Small intestine (tissue), 7 donors: ENCODE measurements around the gene ACSF3. TPM values are rescaled to one million over a fixed set of nuclear protein-coding genes. Genes with fewer than 3 reads are reported as not detected.
"Not testable (repeated sequence)": the region's sequence is repeated elsewhere in the genome, so short reads cannot be mapped to it uniquely, and the experiment has no call there.

ENCODE experiments used
- DNase-seq, 2 donors: peaks; one replicate each; pipeline versions ENCODE4 v3.0.0 to v3.0.0-alpha.2; 2013
- FAIRE-seq: peaks from 2 replicates; lab custom pipeline; 2012; peaks lifted over from hg19 to GRCh38; lab: Jason Lieb, UNC
- H3K27ac ChIP-seq, 3 donors: one replicate each; pipeline ENCODE4 v1.5.1; 2013; ENCODE audit warnings: low read length in 2 of 3, mild to moderate bottlenecking in 2 of 3, control low read depth in 1 of 3, inconsistent platforms in 1 of 3, low read depth in 1 of 3, moderate library complexity in 1 of 3
- H3K27me3 ChIP-seq, 3 donors: one replicate each; pipeline ENCODE4 v1.6.1; 2013; ENCODE audit warnings: low read length in 3 of 3, inconsistent platforms in 1 of 3; ENCODE audit not compliant: control insufficient read depth in 3 of 3, insufficient read depth in 3 of 3
- H3K36me3 ChIP-seq, 3 donors: one replicate each; pipeline ENCODE4 v1.6.1; 2013; ENCODE audit warnings: low read length in 3 of 3, inconsistent platforms in 1 of 3, low read depth in 1 of 3, mild to moderate bottlenecking in 1 of 3, moderate library complexity in 1 of 3; ENCODE audit not compliant: control insufficient read depth in 3 of 3, insufficient read depth in 2 of 3
- H3K4me1 ChIP-seq, 3 donors: one replicate each; pipeline ENCODE4 v1.6.1; 2013; ENCODE audit warnings: low read length in 2 of 3, inconsistent platforms in 1 of 3, low read depth in 1 of 3, mild to moderate bottlenecking in 1 of 3, moderate library complexity in 1 of 3; ENCODE audit not compliant: control insufficient read depth in 3 of 3, insufficient read depth in 2 of 3
- H3K4me3 ChIP-seq, 3 donors: one replicate each; pipeline ENCODE4 v1.5.1; 2013; ENCODE audit warnings: low read length in 3 of 3, control low read depth in 1 of 3, inconsistent platforms in 1 of 3, low read depth in 1 of 3, mild to moderate bottlenecking in 1 of 3, moderate library complexity in 1 of 3
- H3K9me3 ChIP-seq, 2 donors: one replicate each; pipeline ENCODE4 v1.6.1; 2013; ENCODE audit warnings: low read depth in 1 of 2, low read length in 1 of 2; ENCODE audit not compliant: control insufficient read depth in 2 of 2, insufficient read depth in 1 of 2
- WGBS, 3 donors: extraction: QIAGEN DNeasy Blood & Tissue Kit; methylation state at CpG; one replicate each; pipeline ENCODE4 v1.1.7; 2013; 5-methylcytosine and 5-hydroxymethylcytosine counted together
- polyA plus RNA-seq, 4 donors: library from polyadenylated mRNA; stranded (reverse) in 3 of 4; unstranded in 1 of 4; fragments of 200-250 nt in 3 of 4; fragments of 120-200 nt in 1 of 4; gene quantifications; one replicate each; pipeline versions ENCODE4 v1.2.1 to v1.2.3, GENCODE V29; 2013
- donor health status: healthy with polysubstance abuse.
- donor health status: control.
- donor health status: control.
- donor health status: Bipolar disorder and iron deficiency.
- donor health status: healthy.

Gene ACSF3
- polyA plus RNA-seq, 4 donors: 35.3 to 93.7 (median 58.7) TPM

DNA sequence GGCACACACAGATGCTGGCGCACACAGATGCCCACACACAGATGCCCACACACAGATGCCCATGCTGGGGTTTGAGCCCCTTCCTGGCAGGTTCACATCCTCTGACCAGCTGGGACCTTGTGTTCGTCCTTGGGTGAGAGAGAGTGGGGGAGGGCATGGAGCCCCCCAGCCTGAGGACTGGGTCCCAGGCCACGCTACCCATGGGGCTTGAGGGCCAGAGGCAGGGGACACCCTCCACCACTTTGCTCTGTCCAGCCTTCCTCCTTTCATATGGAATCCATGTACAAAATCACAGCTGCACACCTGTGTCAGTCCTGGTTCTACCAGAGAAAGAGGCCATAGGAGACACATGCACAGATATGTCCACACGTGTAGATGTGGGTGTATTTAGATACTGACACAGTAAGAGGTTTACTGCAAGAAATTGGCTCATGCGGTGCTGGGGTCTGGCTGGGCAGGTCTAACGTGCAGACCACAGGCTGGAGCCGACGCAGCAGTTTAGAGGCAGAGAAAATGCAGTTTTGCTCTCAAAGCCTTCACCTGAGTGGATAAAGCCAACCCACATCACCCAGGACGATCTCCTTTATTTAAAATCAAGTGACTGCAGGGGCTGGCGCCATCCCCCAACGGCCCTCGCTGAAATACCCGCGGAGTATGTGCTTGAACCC lies 95.8 kb downstream of the ACSF3 start:
- Histone ChIP-seq H3K9me3 (no peaks in the 10 kb centered on the region), H3K4me3 (no peak overlapping the region), H3K27ac (no peak overlapping the region), H3K27me3 (peaks cover 0 to 20% (median 3%) of the 10 kb centered on the region in 3 donors), H3K36me3 (no peaks in the 10 kb centered on the region), H3K4me1 (no peaks in the 10 kb centered on the region)
- no peak for FAIRE-seq
- no peak for DNase-seq
- 55 to 66% (median 64%) methylated on average over 14 of the region's 14 CpGs for WGBS, 3 donors

DNA sequence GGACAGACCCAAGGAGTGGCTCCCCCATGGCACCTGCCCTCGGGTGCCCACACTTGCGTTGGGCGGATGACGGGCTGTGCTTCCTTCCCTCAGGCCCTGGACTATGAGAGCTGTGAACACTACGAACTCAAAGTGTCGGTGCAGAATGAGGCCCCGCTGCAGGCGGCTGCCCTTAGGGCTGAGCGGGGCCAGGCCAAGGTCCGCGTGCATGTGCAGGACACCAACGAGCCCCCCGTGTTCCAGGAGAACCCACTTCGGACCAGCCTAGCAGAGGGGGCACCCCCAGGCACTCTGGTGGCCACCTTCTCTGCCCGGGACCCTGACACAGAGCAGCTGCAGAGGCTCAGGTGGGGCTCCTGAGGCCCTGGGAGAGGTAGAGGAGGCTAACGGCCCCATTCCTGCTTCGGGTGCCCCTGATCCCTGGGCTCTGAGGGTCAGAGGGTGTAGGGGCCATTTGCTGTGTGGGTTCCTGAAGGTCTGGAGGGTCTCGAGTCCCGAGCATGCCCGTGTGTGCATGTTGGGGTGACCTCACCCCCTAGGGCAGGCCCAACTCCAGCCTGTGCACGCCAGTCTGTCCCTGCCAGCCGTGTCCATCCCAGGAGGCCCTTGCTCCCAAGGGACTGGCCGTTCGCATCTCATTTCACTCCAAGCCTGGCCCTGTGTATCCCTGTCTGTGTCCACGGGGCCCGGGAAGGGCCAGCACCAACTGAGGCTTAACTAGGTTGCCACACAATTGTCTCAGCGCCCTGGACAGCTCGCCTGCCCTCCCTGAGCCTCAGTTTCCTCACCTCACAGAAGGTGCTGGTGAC lies 96.7 kb downstream of the ACSF3 start:
- H3K27ac ChIP-seq: no peak overlapping the region
- H3K9me3 ChIP-seq: no peaks in the 10 kb centered on the region
- no peak for DNase-seq
- no peak for FAIRE-seq
- no peaks in the 10 kb centered on the region for H3K4me1 ChIP-seq
- no peak overlapping the region for H3K4me3 ChIP-seq
- no peaks in the 10 kb centered on the region for H3K36me3 ChIP-seq
- WGBS, 3 donors: 46 to 65% (median 56%) methylated on average over 26 to 28 of the region's 28 CpGs
- H3K27me3 ChIP-seq: peaks cover 0 to 18% (median 3%) of the 10 kb centered on the region in 3 donors

DNA sequence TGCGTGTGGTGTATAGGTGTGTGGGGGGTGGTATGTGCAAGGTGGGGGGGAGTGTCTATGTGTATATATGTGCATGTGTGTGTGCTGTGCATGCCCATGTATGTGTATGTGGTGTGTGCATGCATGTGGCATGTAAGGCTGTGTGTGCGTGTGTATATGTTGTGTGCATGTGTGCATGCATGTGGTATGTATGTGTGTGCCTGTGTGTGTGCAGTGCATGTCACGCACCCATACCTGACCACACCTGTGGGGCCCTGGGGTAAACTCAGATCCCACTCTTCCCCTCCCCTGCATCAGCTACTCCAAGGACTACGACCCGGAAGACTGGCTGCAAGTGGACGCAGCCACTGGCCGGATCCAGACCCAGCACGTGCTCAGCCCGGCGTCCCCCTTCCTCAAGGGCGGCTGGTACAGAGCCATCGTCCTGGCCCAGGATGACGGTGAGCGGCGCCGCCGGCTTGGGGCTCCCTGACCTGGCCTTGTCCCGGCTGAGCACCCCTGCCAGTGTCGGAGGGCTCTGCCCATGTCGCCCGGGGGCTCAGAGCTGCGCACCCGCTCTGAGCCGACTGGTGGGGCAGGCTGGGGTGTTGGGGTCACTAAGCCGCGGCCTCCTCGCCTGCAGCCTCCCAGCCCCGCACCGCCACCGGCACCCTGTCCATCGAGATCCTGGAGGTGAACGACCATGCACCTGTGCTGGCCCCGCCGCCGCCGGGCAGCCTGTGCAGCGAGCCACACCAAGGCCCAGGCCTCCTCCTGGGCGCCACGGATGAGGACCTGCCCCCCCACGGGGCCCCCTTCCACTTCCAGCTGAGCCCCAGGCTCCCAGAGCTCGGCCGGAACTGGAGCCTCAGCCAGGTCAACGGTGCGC lies 97.6 kb downstream of the ACSF3 start:
- DNase-seq: no peak
- Histone ChIP-seq H3K27me3 (peaks cover 0 to 18% (median 3%) of the 10 kb centered on the region in 3 donors), H3K4me3 (no peak overlapping the region), H3K9me3 (no peaks in the 10 kb centered on the region), H3K27ac (no peak overlapping the region), H3K36me3 (no peaks in the 10 kb centered on the region), H3K4me1 (no peaks in the 10 kb centered on the region)
- WGBS, 3 donors: 49 to 57% (median 57%) methylated on average over 37 to 44 of the region's 44 CpGs
- FAIRE-seq: no peak

DNA sequence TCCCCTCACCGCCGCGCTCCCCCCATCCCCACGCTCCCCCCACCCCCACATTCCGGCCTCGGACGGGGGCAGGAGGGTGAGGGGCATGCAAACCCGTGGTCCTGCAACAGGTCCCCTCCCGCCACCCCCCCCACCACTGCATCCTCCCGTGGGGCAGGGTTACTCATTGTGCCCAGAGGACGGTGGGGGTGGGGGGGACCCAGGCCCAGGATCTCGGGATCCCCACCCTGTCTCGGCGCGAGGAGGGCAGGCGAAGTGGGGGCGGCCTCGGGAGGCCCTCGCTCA lies 98.2 kb downstream of the ACSF3 start:
- 0 to 2% (median 0%) methylated on average over 5 to 19 of the region's 19 CpGs for WGBS, 3 donors
- H3K27ac ChIP-seq: no peak overlapping the region
- peak overlapping the region in 1 of 3 donors; percentile 39 for H3K4me3 ChIP-seq

DNA sequence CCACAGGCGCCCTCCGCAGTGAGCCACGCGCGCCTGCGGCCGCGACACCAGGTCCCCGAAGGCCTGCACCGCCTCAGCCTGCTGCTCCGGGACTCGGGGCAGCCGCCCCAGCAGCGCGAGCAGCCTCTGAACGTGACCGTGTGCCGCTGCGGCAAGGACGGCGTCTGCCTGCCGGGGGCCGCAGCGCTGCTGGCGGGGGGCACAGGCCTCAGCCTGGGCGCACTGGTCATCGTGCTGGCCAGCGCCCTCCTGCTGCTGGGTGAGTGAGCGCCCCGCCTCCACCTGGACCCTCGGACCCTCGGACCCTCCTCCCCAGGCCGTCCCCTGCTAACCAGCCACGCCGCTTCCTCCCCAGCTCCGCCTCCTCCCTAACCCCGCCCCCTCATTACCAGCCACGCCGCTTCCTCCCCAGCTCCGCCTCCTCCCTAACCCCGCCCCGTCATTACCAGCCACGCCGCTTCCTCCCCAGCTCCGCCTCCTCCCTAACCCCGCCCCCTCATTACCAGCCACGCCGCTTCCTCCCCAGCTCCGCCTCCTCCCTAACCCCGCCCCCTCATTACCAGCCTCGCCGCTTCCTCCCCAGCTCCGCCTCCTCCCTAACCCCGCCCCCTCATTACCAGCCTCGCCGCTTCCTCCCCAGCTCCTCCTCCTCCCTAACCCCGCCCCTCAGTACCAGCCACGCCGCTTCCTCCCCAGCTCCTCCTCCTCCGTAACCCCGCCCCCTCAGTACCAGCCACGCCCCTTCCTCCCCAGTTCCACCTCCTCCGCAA lies 98.7 kb downstream of the ACSF3 start:
- H3K36me3 ChIP-seq, H3K9me3 ChIP-seq, FAIRE-seq, H3K4me1 ChIP-seq: not testable (repeated sequence)
- peak overlapping the region in 1 of 3 donors; percentile 25 for H3K27ac ChIP-seq
- H3K27me3 ChIP-seq: peaks cover 1 to 18% (median 3%) of the 10 kb centered on the region in 3 donors
- H3K4me3 ChIP-seq: peak overlapping the region in 1 of 3 donors; percentile 39
- DNase-seq: peak in 1 of 2 donors; percentile 69
- 1 to 5% (median 2%) methylated on average over 37 to 63 of the region's 63 CpGs for WGBS, 3 donors

More for the DNA sequence above, 98.2 kb downstream of the ACSF3 start:
- H3K9me3 ChIP-seq: no peaks in the 10 kb centered on the region
- no peaks in the 10 kb centered on the region for H3K4me1 ChIP-seq
- H3K27me3 ChIP-seq: peaks cover 0 to 18% (median 3%) of the 10 kb centered on the region in 3 donors
- H3K36me3 ChIP-seq: no peaks in the 10 kb centered on the region
- no peak for FAIRE-seq
- DNase-seq: no peak

DNA sequence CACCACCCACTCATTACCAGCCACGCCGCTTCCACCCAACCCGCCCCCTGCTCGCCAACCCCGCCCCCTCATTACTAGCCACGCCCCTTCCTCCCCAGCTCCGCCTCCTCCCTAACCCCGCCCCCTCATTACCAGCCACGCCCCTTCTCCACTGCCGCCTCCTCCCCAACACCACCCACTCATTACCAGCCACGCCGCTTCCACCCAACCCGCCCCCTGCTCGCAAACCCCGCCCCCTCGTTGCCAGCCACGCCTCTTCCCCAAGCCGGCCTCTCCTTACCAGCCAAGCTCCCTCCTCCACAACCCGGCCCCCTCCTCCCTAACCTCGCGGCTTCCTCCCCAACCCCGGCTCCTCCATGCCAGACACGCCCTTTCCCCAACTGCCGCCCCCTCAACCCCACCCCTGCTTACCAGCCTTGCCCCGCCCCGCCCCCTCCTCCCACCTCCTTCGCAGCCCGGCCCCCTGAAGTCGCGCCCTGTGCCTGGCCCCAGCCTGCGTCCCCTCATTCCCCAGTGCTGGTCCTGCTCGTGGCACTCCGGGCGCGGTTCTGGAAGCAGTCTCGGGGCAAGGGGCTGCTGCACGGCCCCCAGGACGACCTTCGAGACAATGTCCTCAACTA lies 99.4 kb downstream of the ACSF3 start:
- Histone ChIP-seq H3K27ac (no peak overlapping the region), H3K4me1 (no peaks in the 10 kb centered on the region), H3K36me3 (no peaks in the 10 kb centered on the region), H3K9me3 (no peaks in the 10 kb centered on the region), H3K4me3 (peak overlapping the region in 1 of 3 donors; percentile 10), H3K27me3 (peaks cover 3 to 19% (median 4%) of the 10 kb centered on the region in 3 donors)
- 7 to 16% (median 16%) methylated on average over 29 to 39 of the region's 39 CpGs for WGBS, 3 donors
- DNase-seq (no peak), FAIRE-seq (no peak)

DNA sequence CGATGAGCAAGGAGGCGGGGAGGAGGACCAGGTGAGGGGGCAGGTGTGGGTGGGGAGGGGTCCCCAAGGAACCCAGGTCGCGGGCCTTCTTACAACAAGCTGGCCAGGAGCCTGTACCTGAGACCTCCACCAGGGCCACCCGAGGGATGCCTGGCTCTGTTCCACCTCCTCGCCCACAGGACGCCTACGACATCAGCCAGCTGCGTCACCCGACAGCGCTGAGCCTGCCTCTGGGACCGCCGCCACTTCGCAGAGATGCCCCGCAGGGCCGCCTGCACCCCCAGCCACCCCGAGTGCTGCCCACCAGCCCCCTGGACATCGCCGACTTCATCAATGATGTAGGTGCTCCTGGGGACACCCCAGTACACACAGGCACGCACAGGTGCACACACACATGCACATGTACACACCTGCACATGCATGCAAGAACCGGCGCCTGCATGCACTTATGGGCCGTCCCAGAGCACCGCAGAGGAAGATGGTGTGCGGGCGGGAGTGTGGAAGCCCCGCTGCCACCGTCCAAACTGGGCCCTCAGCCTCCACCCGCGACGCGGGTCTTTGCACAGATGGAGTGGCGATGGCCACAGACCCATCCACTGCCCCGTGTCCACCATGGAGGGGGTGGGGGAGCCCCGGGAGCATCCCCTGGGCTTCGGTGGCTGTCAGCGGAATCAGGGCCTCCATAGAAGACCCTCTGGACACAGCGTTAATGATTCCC lies 100.1 kb downstream of the ACSF3 start:
- Histone ChIP-seq H3K4me1 (no peaks in the 10 kb centered on the region), H3K9me3 (no peaks in the 10 kb centered on the region), H3K4me3 (peak overlapping the region in 1 of 3 donors; percentile 10), H3K27ac (no peak overlapping the region), H3K27me3 (peaks cover 3 to 21% (median 7%) of the 10 kb centered on the region in 3 donors), H3K36me3 (no peaks in the 10 kb centered on the region)
- FAIRE-seq (no peak), DNase-seq (no peak)
- 68 to 73% (median 72%) methylated on average over 35 to 38 of the region's 38 CpGs for WGBS, 3 donors
